SK-N-SH (cell line): ENCODE measurements around the gene CELF5. TPM values are rescaled to one million over a fixed set of nuclear protein-coding genes. Genes with fewer than 3 reads are reported as not detected.
A peak's percentile ranks its signal among the peaks of the same experiment; 100 is the strongest.

Source experiments
- CTCF ChIA-PET: fragments of 300-600, 350-600 bp; formaldehyde crosslinking; extraction: SDS; loops from one replicate; lab custom pipeline; 2021; lab: Yijun Ruan, JAX
- POLR2A ChIA-PET: fragments of 350-600 bp; sonication (Branson Sonifier 250); formaldehyde crosslinking; extraction: SDS; loops from one replicate; lab custom pipeline; 2020; ENCODE audit warnings: antibody characterized with exemption, inconsistent platforms; lab: Yijun Ruan, JAX
- DNase-seq: peaks from one replicate; pipeline ENCODE4 v3.0.0; 2012
- H2AFZ ChIP-seq: fragments of 200-600 bp; sonication (generic); 2 replicates; pipeline ENCODE4 v1.8.1; 2016; ENCODE audit warnings: antibody characterized with exemption, mild to moderate bottlenecking, low read depth
- H3F3A ChIP-seq: fragments of 200-600 bp; sonication (generic); replicated peaks from 2 replicates; pipeline ENCODE3; 2016; ENCODE audit warnings: antibody characterized with exemption, mild to moderate bottlenecking; ENCODE audit not compliant: insufficient read depth
- H3K27ac ChIP-seq, 2 experiments: fragments of 200-500 bp in 1 of 2; fragments of 200-600 bp in 1 of 2; sonication (Bioruptor generic) in 1 of 2; sonication (generic), shearing (Covaris generic) in 1 of 2; 2 replicates each; pipeline versions ENCODE4 v1.5.1 to v1.6.1; 2014 to 2016; ENCODE audit warnings: low read depth in 2 of 2, inconsistent platforms in 1 of 2, low read length in 1 of 2, mild to moderate bottlenecking in 1 of 2, mixed read lengths in 1 of 2
- H3K27me3 ChIP-seq: fragments of 200-600 bp; sonication (generic), shearing (Covaris generic); 2 replicates; pipeline ENCODE4 v1.6.1; 2016; ENCODE audit warnings: mixed run types; ENCODE audit not compliant: insufficient read depth
- H3K36me3 ChIP-seq, 2 experiments: fragments of 200-500 bp in 1 of 2; fragments of 200-600 bp in 1 of 2; sonication (Bioruptor generic) in 1 of 2; sonication (generic) in 1 of 2; replicated peaks in 1 of 2; 2 replicates each; pipeline versions ENCODE3 to v1.5.1; 2014 to 2016; ENCODE audit warnings: low read length in 1 of 2, mild to moderate bottlenecking in 1 of 2; ENCODE audit not compliant: insufficient read depth in 2 of 2, control insufficient read depth in 1 of 2
- H3K4me1 ChIP-seq, 2 experiments: fragments of 200-500 bp in 1 of 2; fragments of 200-600 bp in 1 of 2; sonication (Bioruptor generic) in 1 of 2; sonication (generic), shearing (Covaris generic) in 1 of 2; 2 replicates each; pipeline versions ENCODE4 v1.5.1 to v1.6.1; 2014 to 2016; ENCODE audit warnings: low read depth in 1 of 2, low read length in 1 of 2, mixed run types in 1 of 2; ENCODE audit not compliant: insufficient read depth in 2 of 2, control insufficient read depth in 1 of 2
- H3K4me2 ChIP-seq: fragments of 200-600 bp; sonication (generic), shearing (Covaris generic); 2 replicates; pipeline ENCODE4 v1.6.1; 2017; ENCODE audit warnings: mixed run types
- H3K4me3 ChIP-seq, 2 experiments: fragments of 200-500 bp in 1 of 2; fragments of 200-600 bp in 1 of 2; sonication (Bioruptor generic) in 1 of 2; sonication (generic), shearing (Covaris generic) in 1 of 2; 2 replicates each; pipeline versions ENCODE4 v1.5.1 to v1.8.1; 2014 to 2016; ENCODE audit warnings: low read depth in 2 of 2, inconsistent platforms in 1 of 2, low read length in 1 of 2, mild to moderate bottlenecking in 1 of 2, mixed read lengths in 1 of 2, moderate library complexity in 1 of 2
- H3K79me2 ChIP-seq: fragments of 200-600 bp; sonication (generic); 2 replicates; pipeline ENCODE4 v1.8.1; 2017; ENCODE audit warnings: mild to moderate bottlenecking; ENCODE audit not compliant: insufficient read depth
- H3K9ac ChIP-seq: fragments of 200-600 bp; sonication (generic); 2 replicates; pipeline ENCODE4 v1.6.1; 2017; ENCODE audit warnings: mixed run types
- H3K9me2 ChIP-seq: fragments of 200-600 bp; sonication (generic); 2 replicates; pipeline ENCODE4 v1.6.1; 2017; ENCODE audit warnings: mixed run types
- H3K9me3 ChIP-seq: fragments of 200-600 bp; sonication (generic); 2 replicates; pipeline ENCODE4 v1.6.1; 2017; ENCODE audit warnings: mixed run types, mild to moderate bottlenecking, moderate library complexity
- H4K20me1 ChIP-seq: fragments of 200-600 bp; sonication (generic); 2 replicates; pipeline ENCODE4 v1.6.1; 2017; ENCODE audit warnings: mild to moderate bottlenecking, mixed run types; ENCODE audit not compliant: insufficient read depth
- ELF1 ChIP-seq: IDR thresholded peaks from 2 replicates; pipeline ENCODE4 v1.4.0; 2012
- MAX ChIP-seq: IDR thresholded peaks from 2 replicates; pipeline ENCODE4 v1.4.0; 2012; ENCODE audit warnings: low read depth
- RAD21 ChIP-seq: IDR thresholded peaks from 2 replicates; pipeline ENCODE4 v1.6.1; 2012; ENCODE audit warnings: mild to moderate bottlenecking, low read length
- RFX5 ChIP-seq: IDR thresholded peaks from 2 replicates; pipeline ENCODE4 v1.6.1; 2012; ENCODE audit warnings: mild to moderate bottlenecking, improper control_type of control experiment, low read length
- RXRA ChIP-seq: IDR thresholded peaks from 2 replicates; pipeline ENCODE4 v1.4.0; 2012; ENCODE audit warnings: low read depth, mild to moderate bottlenecking, borderline replicate concordance
- SIN3A ChIP-seq: IDR thresholded peaks from 2 replicates; pipeline ENCODE4 v1.6.1; 2012; ENCODE audit warnings: low read depth, mild to moderate bottlenecking, low read length, moderate library complexity, borderline replicate concordance
- TEAD4 ChIP-seq: IDR thresholded peaks from 2 replicates; pipeline ENCODE4 v1.4.0; 2012; ENCODE audit warnings: mild to moderate bottlenecking, borderline replicate concordance; ENCODE audit not compliant: insufficient read depth
- USF2 ChIP-seq: fragments of 150-350 bp; IDR thresholded peaks from 2 replicates; pipeline ENCODE4 v1.6.1; 2017; ENCODE audit warnings: antibody characterized with exemption, low read length, low read depth, borderline replicate concordance
- WGBS: methylation state at CpG from one replicate; pipeline ENCODE4 v1.1.6; 2017; ENCODE audit warnings: low lambda C conversion rate; 5-methylcytosine and 5-hydroxymethylcytosine counted together
- polyA plus RNA-seq, 3 experiments: library from polyadenylated mRNA; depleted of rRNA; stranded (reverse); fragments of >200 nt; gene quantifications; 2 replicates each; pipeline ENCODE4 v1.2.3, GENCODE V29; 2012

The CELF5 gene
- polyA plus RNA-seq, 1 of the 3 experiments (the other 2 are of a cell fraction): 0.33 TPM

DNA sequence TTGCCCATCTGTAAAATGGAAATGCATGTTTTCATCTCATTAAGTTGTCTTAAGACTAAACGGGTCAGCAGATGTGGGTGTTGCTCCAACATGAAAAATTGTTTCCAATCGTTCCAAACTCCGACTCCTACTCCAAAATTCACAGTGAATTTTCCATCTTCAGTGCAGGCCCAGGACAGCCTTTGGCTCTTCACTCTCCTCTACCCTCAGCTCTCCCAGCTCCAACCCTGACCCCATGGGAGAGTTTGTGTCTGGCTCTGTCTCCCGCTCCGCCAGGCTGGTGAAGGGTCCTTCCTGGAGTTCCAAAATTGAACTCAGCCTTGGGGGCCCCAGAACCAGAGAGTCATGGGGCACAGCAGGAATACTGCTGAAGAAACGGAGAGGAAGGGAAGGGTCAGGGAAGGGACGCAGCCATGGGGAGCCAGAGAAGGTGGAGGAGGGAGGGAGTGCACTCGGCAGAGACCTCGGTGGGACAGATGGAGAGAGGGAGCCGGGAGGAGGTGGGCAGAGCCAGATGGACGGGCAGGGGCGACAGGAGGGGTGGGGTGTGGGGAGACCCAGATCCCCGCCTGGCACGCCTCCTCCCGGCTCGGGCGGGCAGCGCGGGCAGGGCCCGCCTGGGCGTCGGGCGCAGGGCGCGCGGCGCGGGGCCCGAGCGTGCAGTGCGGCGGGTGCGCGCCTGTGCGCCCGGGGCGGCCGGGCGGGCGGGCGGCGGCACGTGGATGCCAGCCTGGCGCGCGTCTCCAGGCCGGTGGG lies 45.6 kb downstream of the CELF5 start:
- H3F3A ChIP-seq: no peaks in the 10 kb centered on the region
- WGBS: 40% methylated on average over 13 of the region's 47 CpGs
- H3K79me2 ChIP-seq: no peaks in the 10 kb centered on the region
- no peak overlapping the region for H3K27ac ChIP-seq
- H3K9me2 ChIP-seq: no peaks in the 10 kb centered on the region
- DNase-seq: peak; percentile 93
- no peak overlapping the region for H3K9ac ChIP-seq
- peak overlapping the region; percentile 24; the same call in 1 of the 2 replicates for H3K4me2 ChIP-seq
- no peaks in the 10 kb centered on the region for H3K36me3 ChIP-seq
- no peaks in the 10 kb centered on the region for H3K9me3 ChIP-seq
- H3K4me1 ChIP-seq: peaks cover 0 to 3% of the 10 kb centered on the region in 2 experiments; a peak in 2 of 4 replicates
- POLR2A ChIA-PET: no interaction called here
- H2AFZ ChIP-seq: no peak overlapping the region
- CTCF ChIA-PET: interaction anchor here (0.6 to 1.4 kb wide), 11 partner anchors 17 to 59 kb away, joined by 3 to 5 read pairs (median 3); partner anchors contain the start of gene CELF5
- H3K4me3 ChIP-seq: peak overlapping the region in 1 of 2 experiments; percentile 25; a peak in 1 of 4 replicates
- no peak for TF ChIP-seq RAD21
- no peak for TF ChIP-seq RXRA
- TF ChIP-seq ELF1: no peak
- TF ChIP-seq USF2: no peak
- TF ChIP-seq SIN3A: no peak
- TF ChIP-seq TEAD4: no peak
- peaks cover 5% of the 10 kb centered on the region; the same call in 1 of the 2 replicates for H3K27me3 ChIP-seq
- H4K20me1 ChIP-seq: no peaks in the 10 kb centered on the region

DNA sequence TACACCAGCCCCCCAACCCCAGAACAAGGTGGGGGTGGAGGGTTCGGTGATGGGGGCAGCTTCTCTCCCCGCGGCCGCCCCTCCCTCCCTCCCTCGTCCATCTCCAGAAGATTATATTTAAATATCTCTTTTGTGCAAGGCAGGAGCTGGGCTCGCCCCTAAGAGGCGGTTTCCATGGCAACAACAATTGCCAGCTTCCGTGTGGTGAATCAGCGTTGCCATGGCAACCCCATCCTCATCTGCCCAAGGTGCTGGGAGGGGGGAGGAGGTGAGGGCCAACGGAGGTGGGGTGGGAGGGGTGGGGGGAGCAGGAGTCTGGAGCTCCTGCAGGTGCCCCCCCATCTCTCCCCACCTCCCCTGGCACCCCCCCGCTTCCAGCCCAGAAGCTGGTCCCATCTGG lies 46.4 kb downstream of the CELF5 start:
- H3K4me1 ChIP-seq: peaks cover 0 to 7% of the 10 kb centered on the region in 2 experiments; a peak in 2 of 4 replicates
- H3K27ac ChIP-seq: no peak overlapping the region
- peaks cover 5% of the 10 kb centered on the region; the same call in 1 of the 2 replicates for H3K27me3 ChIP-seq
- DNase-seq: peak; percentile 89
- 0% methylated on average over 5 of the region's 11 CpGs for WGBS
- no peaks in the 10 kb centered on the region for H3F3A ChIP-seq
- TF ChIP-seq RFX5 (peak; percentile 76; the same call in 1 of the 2 replicates), MAX (no peak)
- H3K9me2 ChIP-seq: no peaks in the 10 kb centered on the region
- no peaks in the 10 kb centered on the region for H4K20me1 ChIP-seq
- H3K4me2 ChIP-seq: peak overlapping the region; percentile 24; the same call in 1 of the 2 replicates
- H3K79me2 ChIP-seq: no peaks in the 10 kb centered on the region
- peak overlapping the region in 1 of 2 experiments; percentile 25; a peak in 1 of 4 replicates for H3K4me3 ChIP-seq
- H3K9ac ChIP-seq: no peak overlapping the region
- ChIA-PET POLR2A (no interaction called here), CTCF (interaction anchor here (0.6 to 1.4 kb wide), 8 partner anchors 18 to 60 kb away, joined by 3 to 5 read pairs (median 4); partner anchors contain the start of gene CELF5)
- no peaks in the 10 kb centered on the region for H3K9me3 ChIP-seq
- no peaks in the 10 kb centered on the region for H3K36me3 ChIP-seq
- H2AFZ ChIP-seq: no peak overlapping the region
